ENCODE measurements around the gene CEP83. TPM values are rescaled to one million over a fixed set of nuclear protein-coding genes. Genes with fewer than 3 reads are reported as not detected.
"Not testable (repeated sequence)": the region's sequence is repeated elsewhere in the genome, so short reads cannot be mapped to it uniquely, and the experiment has no call there.

CEP83 gene, protein sequence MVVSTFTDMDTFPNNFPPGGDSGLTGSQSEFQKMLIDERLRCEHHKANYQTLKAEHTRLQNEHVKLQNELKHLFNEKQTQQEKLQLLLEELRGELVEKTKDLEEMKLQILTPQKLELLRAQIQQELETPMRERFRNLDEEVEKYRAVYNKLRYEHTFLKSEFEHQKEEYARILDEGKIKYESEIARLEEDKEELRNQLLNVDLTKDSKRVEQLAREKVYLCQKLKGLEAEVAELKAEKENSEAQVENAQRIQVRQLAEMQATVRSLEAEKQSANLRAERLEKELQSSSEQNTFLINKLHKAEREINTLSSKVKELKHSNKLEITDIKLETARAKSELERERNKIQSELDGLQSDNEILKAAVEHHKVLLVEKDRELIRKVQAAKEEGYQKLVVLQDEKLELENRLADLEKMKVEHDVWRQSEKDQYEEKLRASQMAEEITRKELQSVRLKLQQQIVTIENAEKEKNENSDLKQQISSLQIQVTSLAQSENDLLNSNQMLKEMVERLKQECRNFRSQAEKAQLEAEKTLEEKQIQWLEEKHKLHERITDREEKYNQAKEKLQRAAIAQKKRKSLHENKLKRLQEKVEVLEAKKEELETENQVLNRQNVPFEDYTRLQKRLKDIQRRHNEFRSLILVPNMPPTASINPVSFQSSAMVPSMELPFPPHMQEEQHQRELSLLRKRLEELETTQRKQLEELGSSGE
- polyA plus RNA-seq (ENCODE audit: insufficient read length): 48.2 TPM
- long read RNA-seq, donor 1, partial matches to known transcripts: 0 of 2 reads
- long read RNA-seq, donor 1, other reads (novel, unspliced or antisense): 0 of 2 reads
- long read RNA-seq, donor 2: 0 reads
- long read RNA-seq, donor 3, partial matches to known transcripts: 0 of 1 reads
- long read RNA-seq, donor 3, other reads (novel, unspliced or antisense): 0 of 1 reads
- long read RNA-seq, donor 4: 0 reads
- long read RNA-seq, donor 5, partial matches to known transcripts: 0 of 1 reads
- long read RNA-seq, donor 5, other reads (novel, unspliced or antisense): 0 of 1 reads
- long read RNA-seq, donor 6: 0 reads
- long read RNA-seq, donor 7: 0 reads
- long read RNA-seq, donor 8: 0 reads

DNA sequence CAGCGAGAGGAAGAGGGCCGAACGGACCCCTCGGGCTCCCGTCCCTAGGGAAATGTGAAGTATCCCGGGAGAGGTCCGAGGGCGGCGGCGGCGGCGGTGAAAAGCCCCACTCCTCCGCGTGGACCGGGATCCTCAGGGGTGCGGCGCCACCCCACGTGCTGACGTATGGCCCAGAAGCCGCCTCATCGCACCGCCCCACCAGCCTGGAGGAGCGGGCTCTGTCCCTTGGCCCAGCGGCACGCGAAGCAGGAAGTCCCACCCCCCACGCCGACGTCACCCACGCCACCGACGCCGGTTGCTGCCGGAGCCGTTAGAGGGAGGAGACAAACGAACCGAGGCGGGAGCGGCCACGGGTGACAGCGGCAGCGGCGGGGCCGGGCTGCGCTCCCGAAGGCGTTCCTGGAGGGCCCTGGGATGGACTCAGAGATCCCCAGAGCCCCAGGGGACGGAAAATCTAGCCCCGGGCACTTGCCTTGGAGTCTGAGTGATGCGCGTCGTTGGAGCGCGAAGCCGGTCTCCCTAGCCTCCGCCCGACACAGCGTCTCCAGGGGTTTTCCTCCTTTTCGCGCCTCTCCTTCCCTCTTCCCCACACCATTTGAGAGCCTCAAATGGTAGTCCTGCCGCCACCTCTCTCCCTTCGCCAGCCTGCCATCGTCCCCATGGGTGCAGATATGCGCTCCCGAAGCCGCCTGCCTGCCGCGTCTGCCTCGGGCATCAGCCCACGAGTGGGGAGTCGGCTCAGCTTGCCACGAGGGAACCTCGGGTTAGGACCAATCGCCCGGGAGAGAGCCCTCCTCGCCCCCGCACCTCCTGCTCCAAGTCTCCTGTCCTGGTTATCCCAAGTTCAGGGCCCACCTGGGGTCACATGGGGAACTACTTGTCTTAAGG, at the start of gene CEP83:
CEP83 (minus strand) TSS at position 140 of the 888 bp plus-strand sequence. CDS start 47,377 bp downstream, outside the sequence.
- peak; percentile 94 for DNase-seq

DNA sequence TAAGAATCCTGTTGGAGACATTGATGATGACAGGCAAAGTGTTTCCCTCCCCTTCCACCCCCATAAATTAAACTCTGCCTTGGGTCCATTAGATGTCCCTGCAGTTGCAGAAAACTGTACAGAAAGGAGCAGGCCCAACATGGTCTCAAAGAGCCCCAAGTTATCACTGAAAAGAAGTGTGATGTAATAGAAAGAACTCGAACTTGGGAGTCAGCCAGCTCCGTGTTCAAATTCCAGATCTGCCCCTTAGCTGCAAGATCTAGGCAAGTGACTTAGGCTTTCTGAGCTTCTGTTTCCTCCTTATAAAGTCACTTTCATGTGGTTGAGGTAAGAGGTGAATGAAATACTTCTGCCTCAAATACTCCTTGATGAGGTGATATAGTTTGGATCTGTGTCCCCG, 49.6 kb upstream of the CEP83 start:
- no peak for DNase-seq

DNA sequence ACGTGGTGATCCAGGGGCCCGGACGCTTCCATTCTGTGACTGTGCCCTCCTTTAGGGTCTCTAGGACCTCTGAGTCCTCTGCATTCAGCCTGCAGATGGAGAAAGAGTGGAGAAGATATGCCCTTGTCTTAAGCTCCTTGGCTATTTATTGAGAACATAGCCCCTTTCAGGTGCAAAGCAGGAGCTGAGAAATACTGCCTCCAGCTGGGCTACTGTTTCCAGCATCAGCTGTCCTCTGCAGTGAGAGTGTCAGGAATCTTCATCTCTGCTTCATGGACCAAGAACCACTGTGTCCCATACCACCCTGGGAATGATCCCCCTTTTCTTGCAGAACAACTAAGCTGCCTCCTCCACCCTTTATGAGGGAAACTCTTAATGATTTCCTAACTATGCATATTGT, 47.8 kb upstream of the CEP83 start:
- DNase-seq: no peak

DNA sequence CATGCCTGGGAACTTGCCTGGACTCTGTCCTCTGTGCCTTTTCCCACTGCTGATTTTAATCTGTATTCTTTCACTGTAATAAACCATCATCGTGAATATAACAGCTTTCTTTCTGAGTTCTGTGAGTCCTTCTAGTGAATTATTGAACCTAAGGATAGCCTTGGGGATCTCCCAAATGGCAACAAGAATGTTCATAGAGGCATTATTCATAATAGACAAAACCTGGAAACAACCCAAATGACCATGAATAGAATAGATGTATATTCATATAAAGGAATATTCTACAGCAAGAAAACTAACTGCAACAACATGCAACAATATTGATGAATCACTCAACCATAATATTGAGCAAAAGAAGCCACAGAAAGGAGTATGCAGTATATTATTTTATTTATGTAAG, 44.7 kb upstream of the CEP83 start:
- DNase-seq: no peak

DNA sequence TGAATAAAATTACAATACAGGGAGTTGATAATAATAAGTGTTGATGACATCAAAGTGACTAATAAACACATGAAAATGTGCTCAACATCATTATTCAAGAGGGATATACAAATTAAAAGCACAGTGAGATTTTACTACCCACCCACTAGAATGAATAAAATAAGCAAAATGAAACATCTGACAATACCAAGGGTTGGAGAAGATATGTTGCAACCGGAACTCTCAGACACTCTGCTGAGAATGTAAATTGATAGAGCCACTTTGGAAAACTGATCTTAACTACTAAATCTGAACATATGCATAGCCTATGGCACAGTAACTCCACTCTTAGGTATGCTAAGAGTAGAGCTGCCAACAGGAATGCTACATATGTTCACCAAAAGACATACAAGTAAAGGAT, 44.0 kb upstream of the CEP83 start:
- no peak for DNase-seq

DNA sequence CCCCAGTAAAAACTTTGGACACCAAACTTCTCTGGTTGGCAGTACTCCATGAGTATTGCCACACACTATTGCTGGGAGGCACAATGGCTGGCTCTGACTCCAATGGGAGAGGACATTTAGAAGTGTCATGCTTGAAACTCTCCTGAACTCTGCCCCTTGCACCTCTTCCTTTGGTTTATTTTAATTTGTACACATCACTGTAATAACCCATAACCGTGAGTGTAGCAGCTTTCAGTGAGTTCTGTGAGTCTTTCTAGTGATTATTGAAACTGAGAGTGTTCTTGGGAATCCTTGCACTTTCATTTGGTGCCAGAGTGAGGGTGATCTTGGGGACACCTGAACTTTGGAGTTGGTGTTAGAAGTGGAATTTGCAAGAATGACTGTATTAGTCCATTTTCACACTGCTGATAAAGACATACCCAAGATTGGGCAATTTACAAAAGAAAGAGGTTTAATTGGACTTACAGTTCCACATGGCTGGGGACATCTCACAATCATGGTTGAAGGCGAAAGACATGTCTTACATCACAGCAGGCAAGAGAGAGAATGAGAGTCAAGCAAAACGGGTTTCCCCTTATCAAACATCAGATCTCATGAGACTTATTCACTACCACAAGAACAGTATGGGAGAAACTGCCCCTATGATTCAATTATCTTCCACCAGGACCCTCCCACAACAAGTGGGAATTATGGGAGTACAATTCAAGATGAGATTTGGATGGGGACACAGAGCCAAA, 41.3 kb upstream of the CEP83 start:
- no peak for DNase-seq

DNA sequence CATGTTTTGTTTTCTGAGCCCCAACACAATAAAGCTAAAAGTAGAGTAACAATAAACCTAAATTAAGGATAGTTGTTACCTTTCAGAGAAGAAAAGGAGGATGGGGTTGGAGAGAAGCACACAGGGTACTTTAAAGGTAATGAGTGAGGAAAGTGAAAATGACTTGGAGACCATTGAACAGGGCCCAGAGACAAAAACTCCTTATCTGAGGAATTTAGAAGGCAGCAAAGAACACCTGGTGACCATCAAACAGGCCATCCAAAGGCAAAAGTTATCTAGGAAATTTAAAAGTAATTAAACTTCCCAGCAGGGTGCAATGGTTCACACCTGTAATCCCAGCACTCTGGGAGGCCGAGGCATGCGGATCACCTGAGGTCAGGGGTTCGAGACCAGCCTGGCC, 39.0 kb upstream of the CEP83 start:
- DNase-seq: no peak

DNA sequence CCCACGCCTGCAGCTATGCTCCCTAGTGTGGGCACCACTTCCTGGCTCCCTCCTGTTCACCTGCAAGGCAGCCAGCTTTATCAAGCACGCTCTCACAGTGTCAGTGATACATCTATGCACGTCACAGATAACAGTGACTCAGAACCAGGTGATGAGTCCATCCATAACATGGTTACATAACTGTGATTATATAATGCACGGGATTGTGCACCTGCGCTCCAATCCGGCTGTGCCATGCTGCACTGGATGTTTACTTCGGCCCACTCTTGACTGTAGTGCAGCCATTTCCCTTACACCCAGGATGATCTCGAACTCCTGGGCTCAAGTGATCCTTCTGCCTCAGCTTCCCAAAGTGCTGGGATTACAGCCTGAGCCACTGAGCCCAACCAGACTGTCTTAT, 38.4 kb upstream of the CEP83 start:
- DNase-seq: no peak

DNA sequence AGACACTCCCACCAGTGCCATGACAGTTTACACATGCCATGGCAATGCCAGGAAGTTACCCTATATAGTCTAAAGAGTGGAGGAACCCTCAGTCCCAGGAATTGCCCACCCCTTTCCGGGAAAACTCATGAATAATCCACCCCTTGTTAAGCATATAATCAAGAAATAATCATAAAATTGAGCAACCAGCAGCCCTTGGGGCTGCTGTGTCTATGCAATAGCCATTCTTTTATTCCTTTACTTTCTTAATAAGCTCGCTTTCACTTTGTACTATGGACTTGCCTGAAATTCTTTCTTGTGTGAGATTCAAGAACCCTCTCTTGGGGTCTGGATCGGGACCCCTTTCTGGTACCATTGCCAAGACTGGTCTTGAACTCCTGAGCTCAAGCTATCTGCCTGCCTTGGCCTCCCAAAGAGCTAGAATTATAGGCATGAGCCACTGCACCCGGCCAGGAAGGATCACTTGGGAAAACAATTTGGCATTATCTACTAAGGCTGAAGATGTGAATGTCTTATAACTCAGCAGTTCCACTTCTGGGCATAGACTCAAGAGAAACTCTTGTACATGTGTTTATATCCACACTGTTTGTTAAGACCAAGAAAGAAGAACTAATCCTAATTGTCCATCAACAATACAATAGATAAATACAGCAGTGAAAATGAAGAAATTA, 35.9 kb upstream of the CEP83 start:
- DNase-seq: no peak

DNA sequence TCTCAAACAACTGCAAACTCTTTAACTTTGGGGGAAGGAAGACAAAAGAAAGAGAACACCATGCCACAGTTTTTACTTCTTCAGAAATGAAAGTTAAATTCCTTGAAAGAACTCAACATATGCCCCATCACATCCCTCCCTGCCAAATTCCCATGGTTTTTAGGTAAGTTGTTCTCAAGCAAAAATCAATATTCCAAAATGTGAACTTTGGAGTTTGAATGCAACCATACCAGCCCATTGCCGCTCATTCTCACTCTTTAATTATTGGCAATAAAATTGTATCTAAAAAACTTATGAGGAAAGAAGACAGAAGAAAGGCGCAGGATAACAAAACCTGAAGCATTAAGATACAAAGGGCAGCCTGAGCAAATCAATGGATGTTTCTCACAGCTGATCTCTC, 31.8 kb upstream of the CEP83 start:
- no peak for DNase-seq

DNA sequence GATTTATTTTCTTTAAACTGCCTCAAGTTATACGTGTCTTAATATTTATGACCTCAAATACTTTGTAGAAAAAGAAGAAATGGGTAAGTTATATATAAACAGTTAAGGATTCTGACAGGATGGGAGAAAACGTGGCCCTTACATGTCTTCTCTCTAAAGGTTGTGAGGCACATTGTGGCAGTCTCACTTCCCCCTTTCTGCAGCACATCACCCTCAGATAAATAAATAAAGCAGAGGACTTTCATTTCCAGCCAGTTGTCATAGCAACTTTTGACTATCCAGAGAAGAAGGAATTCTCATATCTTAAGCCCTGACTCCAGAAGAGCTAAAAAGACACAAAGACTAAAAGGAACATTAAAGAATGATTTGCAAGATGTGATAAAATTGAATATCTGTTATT, 28.8 kb upstream of the CEP83 start:
- no peak for DNase-seq

DNA sequence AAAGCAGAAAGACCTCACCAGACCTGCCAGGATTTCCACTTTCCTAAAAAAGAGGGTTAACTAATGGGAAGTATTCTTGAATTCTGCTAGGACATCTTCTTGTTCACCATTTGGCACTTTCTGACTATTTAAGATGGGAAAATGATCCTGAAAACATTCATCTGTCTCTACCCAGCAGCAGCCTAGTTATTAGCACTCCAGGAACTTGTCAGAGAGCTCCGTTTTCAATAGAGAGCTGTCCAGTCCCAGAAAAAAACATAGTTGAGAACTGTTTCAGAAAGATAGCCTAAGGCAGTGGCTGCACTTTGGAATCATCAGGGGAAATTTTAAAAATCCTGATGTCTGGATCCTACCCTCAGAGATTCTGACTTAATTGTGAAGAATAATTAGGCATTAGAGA, 22.1 kb upstream of the CEP83 start:
- no peak for DNase-seq

DNA sequence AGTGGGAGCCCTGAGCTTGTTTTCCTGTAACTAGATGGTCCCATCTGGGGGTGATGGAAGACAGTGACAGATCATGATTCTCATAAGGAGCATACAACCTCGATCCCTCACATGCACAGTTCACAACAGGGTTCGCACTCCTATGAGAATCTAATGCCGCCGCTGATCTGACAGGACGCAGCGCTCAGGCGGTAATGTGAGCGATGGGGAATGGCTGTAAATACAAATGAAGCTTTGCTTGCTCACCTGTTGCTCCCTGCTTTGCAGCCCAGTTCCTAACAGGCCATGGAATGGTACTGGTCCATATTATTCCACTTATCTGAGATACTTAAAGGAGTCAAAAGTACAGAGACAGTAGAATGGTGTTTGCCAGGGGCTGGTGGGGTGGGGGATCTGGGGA, 9.9 kb upstream of the CEP83 start:
- no peak for DNase-seq

DNA sequence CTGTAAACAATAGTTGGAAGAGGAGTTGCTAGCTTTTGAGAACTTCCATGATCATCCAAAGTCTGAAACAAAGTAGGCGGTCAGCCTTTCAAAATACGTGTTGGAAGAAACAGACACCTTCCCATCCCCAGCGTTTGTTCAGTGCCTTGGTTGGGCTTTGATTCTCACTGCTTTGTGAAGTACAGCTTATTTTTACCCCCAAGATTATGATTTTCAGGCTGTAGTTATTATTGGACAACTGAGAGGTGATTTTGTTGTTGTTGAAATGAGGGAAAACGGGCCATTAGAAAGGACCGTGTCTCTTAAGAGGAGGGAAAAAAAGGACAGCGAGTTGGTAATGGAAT, 921 bp upstream of the CEP83 start:
- DNase-seq: no peak

DNA sequence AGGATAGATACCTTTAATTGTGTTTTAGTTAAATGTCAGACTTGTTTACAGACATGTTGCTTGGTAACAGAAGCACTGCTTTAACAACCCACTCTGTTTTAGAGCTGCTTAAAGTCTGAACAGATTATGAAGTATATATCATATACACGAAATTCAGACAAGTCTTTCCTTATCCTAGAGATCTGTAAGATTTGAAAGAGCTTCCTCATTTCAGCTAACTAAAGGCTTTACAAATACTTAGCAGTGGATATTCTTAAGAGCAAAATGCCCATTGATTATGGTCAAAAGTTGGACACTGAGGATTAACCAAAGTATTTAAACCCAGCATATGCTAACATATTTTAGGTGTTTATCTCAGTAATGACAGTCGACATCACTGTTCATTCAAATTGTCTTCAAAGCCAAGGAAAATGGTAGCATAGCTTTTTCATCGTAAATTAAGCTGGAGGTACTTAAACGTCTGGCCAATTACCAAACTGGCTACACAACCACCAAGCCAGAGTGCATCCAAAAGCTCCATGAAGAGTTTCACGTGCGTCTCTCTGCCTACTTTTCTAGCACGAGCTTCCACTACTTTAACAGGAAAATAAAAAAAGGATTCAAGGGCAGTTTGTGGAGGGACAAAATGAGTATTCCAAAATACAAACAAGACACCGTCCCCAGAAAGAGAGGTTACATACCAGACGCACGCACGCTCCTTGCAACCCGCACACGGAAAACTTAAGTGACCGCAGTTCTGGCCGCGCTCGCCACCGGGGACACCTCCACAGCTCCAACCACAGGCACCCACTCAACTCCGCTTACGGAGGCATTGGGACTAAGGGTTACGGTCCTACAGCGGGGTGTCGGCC, 565 bp downstream of the CEP83 start:
- DNase-seq: peak; percentile 65

DNA sequence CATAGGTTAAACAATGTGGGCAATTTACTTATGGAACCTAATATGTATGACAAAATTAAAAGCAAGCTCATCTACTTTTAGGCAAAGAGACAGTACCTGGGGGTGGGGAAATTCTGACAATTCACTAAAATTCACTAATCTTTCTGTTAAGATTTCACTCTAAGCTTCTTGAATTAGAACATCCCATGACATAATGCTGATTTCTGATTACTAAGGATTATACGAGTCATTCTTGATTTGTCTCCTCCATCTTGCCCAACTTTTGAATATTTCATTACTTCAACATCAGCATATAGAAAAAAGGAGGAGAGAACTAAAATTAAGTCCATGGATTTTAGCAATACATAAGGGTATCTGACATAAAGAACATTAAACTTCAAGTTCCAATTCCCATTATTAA, 2.4 kb downstream of the CEP83 start:
- no peak for DNase-seq

DNA sequence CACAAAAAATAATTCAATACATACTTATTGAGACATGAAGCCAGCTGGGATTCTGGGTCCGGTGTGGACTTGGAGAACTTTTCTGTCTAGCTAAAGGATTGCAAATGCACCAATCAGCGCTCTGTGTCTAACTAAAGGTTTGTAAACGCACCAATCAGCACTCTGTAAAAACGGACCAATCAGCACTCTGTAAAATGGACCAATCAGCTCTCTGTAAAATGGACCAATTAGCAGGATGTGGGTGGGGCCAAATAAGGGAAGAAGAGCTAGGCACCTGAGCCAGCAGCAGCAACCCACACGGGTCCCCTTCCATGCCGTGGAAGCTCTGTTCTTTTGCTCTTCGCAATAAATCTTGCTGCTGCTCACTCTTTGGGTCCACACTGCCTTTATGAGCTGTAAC, 5.3 kb downstream of the CEP83 start:
- DNase-seq: not testable (repeated sequence)

DNA sequence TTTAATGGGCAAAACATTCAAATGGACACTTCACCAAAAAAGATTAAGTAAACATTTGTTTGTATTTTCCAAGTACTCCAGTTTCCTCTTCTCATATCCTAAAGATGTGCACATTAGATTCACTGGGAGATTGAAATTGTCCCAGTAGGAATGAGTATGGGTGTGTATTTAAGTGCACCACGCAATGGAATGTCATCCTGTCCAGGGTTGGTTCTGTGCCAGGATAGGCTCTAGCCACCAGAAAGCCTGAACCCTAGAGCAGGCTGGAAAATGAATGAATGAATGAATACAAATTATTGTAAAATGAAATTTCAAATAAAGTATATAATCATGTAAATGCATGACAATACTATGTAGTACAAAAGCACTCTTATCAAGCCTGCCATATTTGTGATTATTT, 14.0 kb downstream of the CEP83 start:
- no peak for DNase-seq

DNA sequence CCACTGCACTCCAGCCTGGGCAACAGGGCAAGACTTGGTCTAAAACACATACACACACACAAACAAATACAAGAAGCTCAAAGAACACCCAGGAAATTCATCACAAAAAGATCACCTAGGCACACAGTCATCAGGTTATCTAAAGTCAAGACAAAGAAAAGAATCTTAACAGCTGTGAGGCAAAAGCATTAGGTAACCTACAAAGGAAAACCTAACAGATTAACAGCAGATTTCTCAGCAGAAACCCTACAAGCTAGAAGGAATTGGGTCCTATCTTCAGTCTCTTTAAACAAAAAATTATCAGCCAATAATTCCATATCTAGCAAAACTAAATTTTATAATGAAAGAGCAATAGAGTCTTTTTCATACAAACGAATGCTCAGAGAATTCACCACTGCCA, 22.4 kb downstream of the CEP83 start:
- DNase-seq: no peak

DNA sequence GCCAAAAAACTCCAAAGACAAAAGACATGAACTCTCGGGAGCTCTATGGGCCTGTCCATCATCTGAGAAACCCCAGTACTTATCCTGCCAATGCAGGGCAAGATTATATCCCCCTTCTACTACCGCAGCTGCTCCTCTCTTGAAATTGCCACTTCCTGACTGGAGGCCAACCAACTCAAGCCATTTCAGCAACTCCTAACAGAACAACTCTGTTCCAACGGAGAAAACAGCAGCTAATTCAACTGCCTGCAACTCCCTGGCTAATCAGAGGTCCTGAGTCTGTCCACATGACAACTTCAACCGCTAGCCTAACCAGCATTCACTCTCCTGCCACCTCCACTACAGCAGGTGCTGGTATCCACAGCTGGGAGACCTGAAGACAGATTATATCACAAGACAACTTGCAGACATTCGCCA, 24.1 kb downstream of the CEP83 start:
- DNase-seq: no peak

Data from left kidney (tissue), 8 donors.